ENCODE measurements around the gene MUC4. TPM values are rescaled to one million over a fixed set of nuclear protein-coding genes. Genes with fewer than 3 reads are reported as not detected.

MUC4 gene
- total and polyA plus RNA-seq, 2 experiments from 2014 or later: 1.3 TPM

GRCh38 chr3:195708061-195708460 is 103.7 kb downstream of the MUC4 start:
- Histone ChIP-seq H3K36me3 (ENCODE audit: insufficient read depth) (no peaks in the 10 kb centered on the region), H3K79me2 (replicated peaks; ENCODE audit: insufficient read depth) (no peaks in the 10 kb centered on the region), H3K27me3 (ENCODE audit: insufficient read depth) (no peaks in the 10 kb centered on the region), H3F3A (replicated peaks; ENCODE audit: low read depth) (no peaks in the 10 kb centered on the region), H3K27ac (ENCODE audit: low read depth) (no peak overlapping the region), H3K4me2 (no peak overlapping the region), H3K4me1 (ENCODE audit: insufficient read depth) (no peaks in the 10 kb centered on the region), H4K20me1 (replicated peaks; ENCODE audit: insufficient read depth) (no peaks in the 10 kb centered on the region), H3K4me3 (no peak overlapping the region), H2AFZ (no peak overlapping the region), H3K9me2 (ENCODE audit: insufficient read depth) (0 out of 2 replicates have a peak, but pooled peaks cover 6% of the 10 kb centered on the region)
- Mint-ChIP-seq H3K36me3 (ENCODE audit: low read depth) (no peaks in the 10 kb centered on the region), H3K27me3 (ENCODE audit: insufficient read depth, low read depth, poor library complexity) (peaks cover 4% of the 10 kb centered on the region), H3K4me1 (peaks cover 21% of the 10 kb centered on the region), H3K4me3 (no peak overlapping the region), H3K9me3 (no peaks in the 10 kb centered on the region; the same call in 2 of the 3 replicates), H3K27ac (no peak overlapping the region)
- DNase-seq (ENCODE audit: low spot score) (no peak), ATAC-seq (no peak)
- TF ChIP-seq EZH2 (IDR thresholded peaks at IDR 0.05; ENCODE audit: low read depth, unreplicated experiment) (no peak), ZNF114 (CRISPR knock-in tag; IDR thresholded peaks at IDR 0.05) (no peak), ETS1 (IDR thresholded peaks at IDR 0.05) (no peak), POLR2AphosphoS5 (IDR thresholded peaks at IDR 0.05; ENCODE audit: low read depth) (no peak), JUNB (IDR thresholded peaks at IDR 0.05; ENCODE audit: unreplicated experiment) (no peak), CTCF (conservative IDR thresholded peaks at IDR 0.05; ENCODE audit: low read depth in 2 of 2) (no peak), STAT1 (IDR thresholded peaks at IDR 0.05; ENCODE audit: unreplicated experiment) (no peak), NANOG (IDR thresholded peaks at IDR 0.05; ENCODE audit: borderline replicate concordance) (no peak), ZNF462 (CRISPR knock-in tag; IDR thresholded peaks at IDR 0.05) (no peak), REST (IDR thresholded peaks at IDR 0.05; ENCODE audit: unreplicated experiment) (no peak), EZH2phosphoT487 (IDR thresholded peaks at IDR 0.05; ENCODE audit: unreplicated experiment) (no peak), ZNF331 (CRISPR knock-in tag; IDR thresholded peaks at IDR 0.05; ENCODE audit: low read depth) (no peak), CREB1 (CRISPR knock-in tag; IDR thresholded peaks at IDR 0.05; ENCODE audit: low read depth) (no peak)
